K562 (cell line): ENCODE measurements around the gene CARMIL1. TPM values are rescaled to one million over a fixed set of nuclear protein-coding genes. Genes with fewer than 3 reads are reported as not detected.

Source experiments
- ATAC-seq: fragments of 200-7000 bp; cut with Tn5 transposase; 3 replicates; pipeline ENCODE4 v1.9.1; 2020; ENCODE audit warnings: moderate library complexity
- BruUV-seq: library from RNA; stranded (reverse); fragments of 400-500 nt; replicated peaks from 2 replicates; lab custom pipeline; 2021; lab: Mats Ljungman, UMichigan
- CTCF ChIA-PET: fragments of 300-600 bp; formaldehyde crosslinking; extraction: SDS; loops from one replicate; lab custom pipeline; 2021; ENCODE audit warnings: low intra/inter-chr PET ratio; lab: Yijun Ruan, JAX
- POLR2A ChIA-PET: fragments of 300-600, 350-650 bp; sonication (Branson Sonifier 250); formaldehyde crosslinking; extraction: SDS; loops from one replicate; lab custom pipeline; 2021; ENCODE audit warnings: antibody characterized with exemption, inconsistent platforms; lab: Yijun Ruan, JAX
- DNase-seq, 4 experiments: peaks; one replicate each; pipeline versions ENCODE4 v3.0.0 to v3.0.0-alpha.2; 2011 to 2018; ENCODE audit warnings: low spot score in 3 of 4, mixed read lengths in 3 of 4; ENCODE audit errors: extremely low read depth in 1 of 4
- FAIRE-seq: peaks from 2 replicates; lab custom pipeline; 2011; peaks lifted over from hg19 to GRCh38; lab: Jason Lieb, UNC
- H2AFZ ChIP-seq: 2 replicates; pipeline ENCODE4 v1.6.0; 2011; ENCODE audit warnings: low read depth, low read length, control low read depth, inconsistent platforms
- H3K27ac ChIP-seq: fragments of 200-600 bp; 3 replicates; pipeline ENCODE4 v1.8.0; 2011; ENCODE audit warnings: low read depth, mild to moderate bottlenecking, control low read depth, inconsistent platforms, low read length, moderate library complexity, mixed read lengths; ENCODE audit errors: extremely low read depth
- H3K27me3 ChIP-seq, 2 experiments: fragments of 300-600 bp in 1 of 2; 2 replicates in 1 of 2; 3 replicates in 1 of 2; pipeline versions ENCODE4 v1.6.0 to v1.8.0; 2011; ENCODE audit warnings: inconsistent platforms in 2 of 2, low read length in 2 of 2, mild to moderate bottlenecking in 1 of 2, mixed read lengths in 1 of 2, moderate library complexity in 1 of 2; ENCODE audit not compliant: control insufficient read depth in 2 of 2, insufficient read depth in 2 of 2
- H3K36me3 ChIP-seq: fragments of 300-600 bp; 3 replicates; pipeline ENCODE4 v1.8.0; 2011; ENCODE audit warnings: mild to moderate bottlenecking, low read length, inconsistent platforms; ENCODE audit not compliant: control insufficient read depth, insufficient read depth
- H3K4me1 ChIP-seq, 2 experiments: fragments of 200-600 bp in 1 of 2; replicated peaks in 1 of 2; 2 replicates in 1 of 2; 3 replicates in 1 of 2; pipeline versions ENCODE4 v1.5.1 to v1.8.0; 2011; ENCODE audit warnings: inconsistent platforms in 2 of 2, low read length in 2 of 2, mild to moderate bottlenecking in 1 of 2, mixed read lengths in 1 of 2, moderate library complexity in 1 of 2; ENCODE audit not compliant: control insufficient read depth in 2 of 2, insufficient read depth in 2 of 2
- H3K4me2 ChIP-seq: 2 replicates; pipeline ENCODE4 v1.6.1; 2011; ENCODE audit warnings: low read length, control low read depth, inconsistent platforms, mixed read lengths; ENCODE audit not compliant: insufficient read depth
- H3K4me3 ChIP-seq: fragments of 200-600 bp; sonication (generic), shearing (Covaris generic); 2 replicates; pipeline ENCODE4 v1.5.1; 2016; ENCODE audit warnings: control low read depth, inconsistent platforms
- H3K79me2 ChIP-seq: fragments of 200-600 bp; 3 replicates; pipeline ENCODE4 v1.8.0; 2011; ENCODE audit warnings: low read length, inconsistent platforms; ENCODE audit not compliant: control insufficient read depth, insufficient read depth
- H3K9ac ChIP-seq, 2 experiments: 2 replicates each; pipeline versions ENCODE4 v1.6.0 to v1.6.1; 2011; ENCODE audit warnings: low read depth in 2 of 2, low read length in 2 of 2, control low read depth in 1 of 2, inconsistent platforms in 1 of 2, mild to moderate bottlenecking in 1 of 2, mixed read lengths in 1 of 2; ENCODE audit not compliant: insufficient read depth in 1 of 2
- H3K9me1 ChIP-seq: one replicate; pipeline ENCODE4 v1.6.0; 2011; ENCODE audit warnings: inconsistent platforms, mild to moderate bottlenecking, low read length, moderate library complexity; ENCODE audit not compliant: control insufficient read depth, insufficient read depth
- H3K9me3 ChIP-seq: replicated peaks from 2 replicates; pipeline ENCODE4 v1.5.1; 2011; ENCODE audit warnings: low read depth, low read length, inconsistent platforms; ENCODE audit not compliant: control insufficient read depth, insufficient read depth
- H4K20me1 ChIP-seq: replicated peaks from 2 replicates; pipeline ENCODE4 v1.6.1; 2011; ENCODE audit warnings: low read length, inconsistent platforms, mixed read lengths; ENCODE audit not compliant: control insufficient read depth, insufficient read depth
- ATF4 ChIP-seq: fragments of 450-650 bp; formaldehyde crosslinking; IDR thresholded peaks from 2 replicates; pipeline ENCODE4 v1.4.0; 2022; ENCODE audit warnings: mild to moderate bottlenecking, moderate library complexity
- DIDO1 ChIP-seq: fragments of 450-650 bp; IDR thresholded peaks from 2 replicates; pipeline ENCODE4 v1.6.1; 2016; ENCODE audit warnings: low read depth, missing biosample characterization, missing genetic modification characterization
- ETV1 ChIP-seq: fragments of 450-650 bp; conservative IDR thresholded peaks from 2 replicates; pipeline ENCODE4 v1.6.1; 2016; ENCODE audit warnings: missing genetic modification characterization, control low read depth, low read depth, missing compliant biosample characterization
- GMEB1 ChIP-seq: fragments of 250-450 bp; sonication (Bioruptor Pico); IDR thresholded peaks from 2 replicates; pipeline ENCODE4 v1.4.0; 2020; ENCODE audit warnings: mild to moderate bottlenecking
- PBX2 ChIP-seq, 2 experiments: IDR thresholded peaks in 1 of 2; conservative IDR thresholded peaks in 1 of 2; 2 replicates each; pipeline ENCODE4 v1.6.1; 2016; ENCODE audit warnings: low read depth in 2 of 2, mild to moderate bottlenecking in 1 of 2, missing compliant biosample characterization in 1 of 2, missing genetic modification characterization in 1 of 2, moderate library complexity in 1 of 2
- RBM25 ChIP-seq: fragments of 200-400 bp; formaldehyde crosslinking; IDR thresholded peaks from 2 replicates; pipeline ENCODE4 v1.6.1; 2018; ENCODE audit warnings: low read length, low read depth, moderate library complexity; ENCODE audit not compliant: severe bottlenecking
- RHOXF2B ChIP-seq: fragments of 250-450 bp; sonication (Bioruptor Pico); conservative IDR thresholded peaks from 2 replicates; pipeline ENCODE4 v1.5.1; 2021
- RNF219 ChIP-seq: fragments of 250-450 bp; sonication (Bioruptor Pico); IDR thresholded peaks from 2 replicates; pipeline ENCODE4 v1.5.0; 2022; ENCODE audit warnings: mild to moderate bottlenecking
- SAFB ChIP-seq: fragments of 200-400 bp; formaldehyde crosslinking; IDR thresholded peaks from 2 replicates; pipeline ENCODE4 v1.6.1; 2017; ENCODE audit warnings: low read depth, low read length, borderline replicate concordance
- SMARCA5 ChIP-seq: fragments of 450-650 bp; IDR thresholded peaks from 2 replicates; pipeline ENCODE4 v1.6.1; 2016
- SP2 ChIP-seq: IDR thresholded peaks from 2 replicates; pipeline ENCODE4 v1.6.1; 2011; ENCODE audit warnings: mild to moderate bottlenecking, low read depth, low read length, moderate library complexity; ENCODE audit not compliant: poor library complexity, severe bottlenecking; ENCODE audit errors: extremely low read depth
- ZC3H8 ChIP-seq: fragments of 450-650 bp; IDR thresholded peaks from 2 replicates; pipeline ENCODE4 v1.6.1; 2017
- ZNF644 ChIP-seq: fragments of 200-800 bp; sonication (Bioruptor generic); IDR thresholded peaks from 2 replicates; pipeline ENCODE4 v1.6.1; 2016; ENCODE audit warnings: low read depth, missing genetic modification characterization, missing compliant biosample characterization
- WGBS: fragments of 100-300 bp; shearing (Covaris generic); methylation state at CpG from one replicate; pipeline ENCODE4 v1.1.6; 2016; ENCODE audit warnings: low coverage, mixed read lengths; ENCODE audit not compliant: insufficient coverage; ENCODE audit errors: missing lambda C conversion rate; 5-methylcytosine and 5-hydroxymethylcytosine counted together
- in situ Hi-C: fragments of 300-500 bp; cut with MboI; formaldehyde crosslinking; loops from 4 replicates; pipeline ENCODE4 v1.15.0; 2018; ENCODE audit warnings: inconsistent platforms, mixed read lengths
- intact Hi-C: fragments of 100-400 bp; cut with micrococcal nuclease; formaldehyde crosslinking; loops from 2 replicates; pipeline ENCODE4 v1.14.2; 2022
- polyA plus RNA-seq, 8 experiments: library from polyadenylated mRNA; depleted of rRNA in 4 of 8; stranded (reverse) in 5 of 8; unstranded in 3 of 8; fragments of >200 nt; fragmentation: Nextera tagmentation in 2 of 8; fragmentation: Illumina TruSeq in 1 of 8; extraction: Ambion mirVana in 2 of 8; extraction: Trizol in 1 of 8; gene quantifications; 2 replicates each; pipeline versions ENCODE4 v1.2.1 to v1.2.3, GENCODE V29; 2011 to 2014; ENCODE audit warnings: inconsistent platforms in 1 of 8, missing spikeins in 1 of 8
- total RNA-seq, 7 experiments: library from RNA; depleted of rRNA in 6 of 7; stranded (reverse); fragments of >200 nt in 6 of 7; fragmentation: Illumina TruSeq in 2 of 7; extraction: Trizol in 2 of 7; gene quantifications; 2 replicates each; pipeline versions ENCODE4 v1.2.1 to v1.2.3, GENCODE V29; 2011 to 2021; ENCODE audit warnings: low replicate concordance in 1 of 7

CARMIL1 gene
- total and polyA plus RNA-seq, 9 of the 15 experiments (the other 6 are each of a cell fraction or from before 2014, with no cell fraction given): 0.04 to 0.32 (median 0.10) TPM; not detected in 1

DNA sequence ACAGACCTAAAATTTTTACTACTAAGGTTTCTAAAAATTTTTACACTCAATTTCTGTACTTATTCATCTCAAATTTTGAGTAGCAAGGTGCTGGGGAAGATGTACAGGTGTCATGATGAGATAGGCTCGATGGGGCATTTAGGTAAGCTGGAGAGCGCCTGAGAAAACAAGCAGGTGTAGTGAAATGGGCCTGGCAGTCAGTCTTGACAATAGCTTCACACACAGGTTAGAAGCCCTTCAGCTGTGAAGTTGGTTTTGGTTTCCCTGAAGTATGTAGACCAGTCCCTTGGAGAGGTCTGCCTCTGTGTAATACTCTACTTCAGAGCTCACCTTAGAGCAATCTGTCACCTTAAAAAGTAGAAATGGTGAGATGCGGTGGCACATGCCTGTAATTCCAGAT lies 228.9 kb downstream of the CARMIL1 start:
- no peaks in the 10 kb centered on the region for H4K20me1 ChIP-seq
- no peaks in the 10 kb centered on the region for H3K9me1 ChIP-seq
- H2AFZ ChIP-seq: no peak overlapping the region
- no peak overlapping the region for H3K27ac ChIP-seq
- H3K4me1 ChIP-seq: no peaks in the 10 kb centered on the region
- H3K4me3 ChIP-seq: no peak overlapping the region
- WGBS: 0% methylated on average over 3 of the region's 3 CpGs
- DNase-seq: no peak
- no peaks in the 10 kb centered on the region for H3K79me2 ChIP-seq
- H3K9ac ChIP-seq: no peak overlapping the region
- intact Hi-C loops (no loop called here), in situ Hi-C loops (no loop called here)
- H3K36me3 ChIP-seq: no peaks in the 10 kb centered on the region
- FAIRE-seq: no peak
- peaks cover 0 to 4% of the 10 kb centered on the region in 2 experiments; a peak in 1 of 5 replicates for H3K27me3 ChIP-seq
- ChIA-PET CTCF (no interaction called here), POLR2A (interaction anchor here (1.0 kb wide), 1 partner anchor 14 kb away, joined by 3 read pairs; no protein-coding TSS in a partner anchor)
- H3K9me3 ChIP-seq: no peaks in the 10 kb centered on the region
- no peak for ATAC-seq
- BruUV-seq: no TSS peak
- H3K4me2 ChIP-seq: no peak overlapping the region
- TF ChIP-seq ETV1 (tag) (no peak), GMEB1 (CRISPR knock-in tag) (no peak), SP2 (no peak), PBX2 (CRISPR knock-in tag; IDR thresholded peaks at IDR 0.05; ENCODE audit: low read depth) (no peak), PBX2 (tag; conservative IDR thresholded peaks at IDR 0.05; ENCODE audit: low read depth) (no peak), ATF4 (CRISPR knock-in tag) (no peak), RBM25 (no peak), DIDO1 (tag) (no peak), SAFB (no peak), RHOXF2B (CRISPR knock-in tag) (no peak), ZC3H8 (no peak), RNF219 (CRISPR knock-in tag) (no peak), ZNF644 (tag) (no peak), SMARCA5 (no peak)
